ENCODE results near the gene SNX13.

DNA sequence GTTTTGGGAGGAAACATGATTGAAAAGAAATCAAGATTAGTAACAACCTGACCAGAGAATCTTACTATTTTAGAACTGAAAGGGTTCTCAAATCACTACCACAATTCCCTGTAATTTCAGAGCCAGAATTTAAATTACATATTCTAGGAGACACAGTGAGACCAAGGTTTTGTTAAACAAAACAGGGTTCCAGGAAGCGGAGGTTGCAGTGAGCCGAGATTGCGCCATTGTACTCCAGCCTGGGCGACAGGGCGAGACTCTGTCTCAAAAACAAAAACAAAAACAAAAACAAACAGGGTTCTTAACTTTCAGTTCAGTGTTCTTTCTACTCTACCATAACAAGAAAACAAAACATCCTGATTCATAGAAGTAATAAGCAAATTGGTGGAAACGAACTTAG is 57.6 kb downstream of the SNX13 start:
- TF ChIP-seq, protein P1, sequence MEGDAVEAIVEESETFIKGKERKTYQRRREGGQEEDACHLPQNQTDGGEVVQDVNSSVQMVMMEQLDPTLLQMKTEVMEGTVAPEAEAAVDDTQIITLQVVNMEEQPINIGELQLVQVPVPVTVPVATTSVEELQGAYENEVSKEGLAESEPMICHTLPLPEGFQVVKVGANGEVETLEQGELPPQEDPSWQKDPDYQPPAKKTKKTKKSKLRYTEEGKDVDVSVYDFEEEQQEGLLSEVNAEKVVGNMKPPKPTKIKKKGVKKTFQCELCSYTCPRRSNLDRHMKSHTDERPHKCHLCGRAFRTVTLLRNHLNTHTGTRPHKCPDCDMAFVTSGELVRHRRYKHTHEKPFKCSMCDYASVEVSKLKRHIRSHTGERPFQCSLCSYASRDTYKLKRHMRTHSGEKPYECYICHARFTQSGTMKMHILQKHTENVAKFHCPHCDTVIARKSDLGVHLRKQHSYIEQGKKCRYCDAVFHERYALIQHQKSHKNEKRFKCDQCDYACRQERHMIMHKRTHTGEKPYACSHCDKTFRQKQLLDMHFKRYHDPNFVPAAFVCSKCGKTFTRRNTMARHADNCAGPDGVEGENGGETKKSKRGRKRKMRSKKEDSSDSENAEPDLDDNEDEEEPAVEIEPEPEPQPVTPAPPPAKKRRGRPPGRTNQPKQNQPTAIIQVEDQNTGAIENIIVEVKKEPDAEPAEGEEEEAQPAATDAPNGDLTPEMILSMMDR (IDR thresholded peaks at IDR 0.05): no peak
- TF ChIP-seq POLR2A (IDR thresholded peaks at IDR 0.05): no peak
